HS-27A (cell line): ENCODE results near the gene GBP6.
"Not testable (repeated sequence)": the region's sequence is repeated elsewhere in the genome, so short reads cannot be mapped to it uniquely, and the experiment has no call there.

Source experiments
- DNase-seq: peaks from one replicate; pipeline ENCODE4 v3.0.0-alpha.2; 2012; ENCODE audit warnings: low read depth, missing footprints

GBP6 gene

DNA sequence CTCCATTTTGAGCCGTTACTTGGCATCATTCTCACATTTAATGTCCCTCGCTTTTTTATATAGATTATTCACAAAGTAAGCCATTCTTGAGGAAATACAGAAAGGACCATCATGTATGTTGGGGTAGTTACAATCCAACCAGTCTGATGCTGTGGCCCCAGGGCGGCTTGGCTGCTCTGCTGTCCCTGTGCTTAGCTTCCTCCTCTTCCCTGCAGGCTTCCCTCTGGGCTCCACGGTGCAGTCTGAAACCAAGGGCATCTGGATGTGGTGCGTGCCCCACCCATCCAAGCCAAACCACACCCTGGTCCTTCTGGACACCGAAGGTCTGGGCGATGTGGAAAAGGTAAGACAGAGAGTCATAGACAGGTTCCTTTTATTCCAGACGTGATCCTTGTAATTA lies 5.5 kb downstream of the GBP6 start:
- no peak for DNase-seq

DNA sequence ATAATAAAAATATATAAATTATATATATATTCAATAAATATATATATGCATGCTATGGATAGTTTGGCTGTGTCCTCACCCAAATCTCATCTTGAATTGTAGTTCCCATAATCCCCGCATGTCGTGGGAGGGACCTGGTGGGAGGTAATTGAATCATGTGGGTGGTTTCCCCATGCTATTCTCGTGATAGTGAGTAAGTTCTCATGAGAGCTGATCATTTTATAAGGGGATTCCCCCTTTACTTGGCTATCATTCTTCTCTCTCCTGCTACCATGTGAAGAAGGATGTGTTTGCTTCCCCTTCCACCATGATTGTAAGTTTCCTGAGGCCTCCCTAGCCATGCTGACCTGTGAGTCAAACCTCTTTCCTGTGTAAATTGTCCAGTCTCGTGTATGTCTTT lies 10.0 kb downstream of the GBP6 start:
- not testable (repeated sequence) for DNase-seq

DNA sequence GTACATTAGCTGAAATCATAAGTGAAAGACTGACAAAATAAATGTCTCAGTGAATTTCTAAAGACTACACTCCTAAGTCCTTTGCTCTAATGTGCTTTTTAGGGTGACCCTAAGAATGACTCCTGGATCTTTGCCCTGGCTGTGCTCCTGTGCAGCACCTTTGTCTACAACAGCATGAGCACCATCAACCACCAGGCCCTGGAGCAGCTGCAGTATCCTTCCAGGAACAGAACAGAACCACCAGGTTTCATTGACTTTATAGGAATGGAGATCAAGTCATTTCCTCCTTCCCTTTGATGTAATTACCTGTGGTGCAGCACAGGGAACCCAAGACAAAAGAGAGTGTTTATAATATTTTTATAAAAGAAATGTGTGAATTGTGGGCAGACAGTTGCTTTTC lies 14.1 kb downstream of the GBP6 start:
- DNase-seq: no peak

- DNase-seq: no peak
These were observed 17.8 kb downstream of the GBP6 start for GRCh38 chr1:89381618-89382017.

DNA sequence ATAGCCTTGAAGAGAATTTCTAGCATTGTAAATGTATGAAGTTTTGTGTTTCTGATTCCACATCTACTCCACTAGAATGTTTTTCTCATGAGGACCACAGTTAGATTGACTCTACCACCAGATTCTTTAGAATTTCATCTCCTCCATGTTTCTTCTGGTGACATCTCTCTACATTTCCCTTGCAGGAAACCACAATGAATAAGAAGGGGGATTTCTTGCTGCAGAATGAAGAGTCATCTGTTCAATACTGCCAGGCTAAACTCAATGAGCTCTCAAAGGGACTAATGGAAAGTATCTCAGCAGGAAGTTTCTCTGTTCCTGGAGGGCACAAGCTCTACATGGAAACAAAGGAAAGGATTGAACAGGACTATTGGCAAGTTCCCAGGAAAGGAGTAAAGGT lies 18.6 kb downstream of the GBP6 start:
- DNase-seq: no peak

GRCh38 chr1:89383185-89383584 lies 19.3 kb downstream of the GBP6 start:
- DNase-seq: no peak

- no peak for DNase-seq
These were observed 26.8 kb downstream of the GBP6 start for GRCh38 chr1:89390707-89391106.

DNA sequence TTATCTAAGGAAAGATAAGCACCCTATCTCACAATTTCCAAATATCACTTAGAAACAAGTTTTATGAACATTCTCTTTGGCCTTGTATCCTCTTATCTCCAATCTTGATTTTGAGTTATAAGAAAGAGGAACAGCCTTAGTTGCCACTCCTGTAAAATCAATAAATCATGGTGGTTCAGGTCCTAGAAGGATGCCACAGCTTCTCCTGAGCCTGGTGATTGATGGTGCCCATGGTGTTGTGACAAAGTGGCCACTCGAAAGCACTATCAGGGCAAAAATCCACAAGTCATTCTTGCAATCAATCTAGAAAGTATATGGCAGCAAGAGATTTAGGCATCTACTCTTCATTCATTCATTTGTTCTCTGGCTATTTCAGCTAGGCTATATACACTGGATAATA lies 27.8 kb downstream of the GBP6 start:
- no peak for DNase-seq

- DNase-seq: no peak
These were observed 31.0 kb downstream of the GBP6 start for GRCh38 chr1:89394851-89395250.

DNA sequence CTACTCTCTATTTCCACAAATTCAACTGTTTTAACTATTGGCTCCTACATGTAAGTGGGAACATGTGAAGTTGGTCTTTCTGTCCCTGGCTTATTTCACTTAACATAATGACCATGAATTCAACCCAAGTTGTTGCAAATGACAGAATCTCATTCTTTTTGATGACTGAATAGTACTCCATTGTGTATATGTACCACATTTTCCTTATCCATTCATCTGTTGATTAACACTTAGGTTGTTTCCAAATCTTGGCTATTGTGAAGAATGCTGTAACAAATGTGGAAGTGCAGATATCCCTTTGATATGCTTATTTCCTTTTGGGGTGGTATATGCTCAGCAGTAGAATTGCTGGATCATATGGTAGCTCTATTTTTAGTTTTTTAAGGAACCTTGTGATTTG lies 33.0 kb downstream of the GBP6 start:
- DNase-seq: no peak

- DNase-seq: no peak
These were observed 41.5 kb downstream of the GBP6 start for GRCh38 chr1:89405275-89405929.

DNA sequence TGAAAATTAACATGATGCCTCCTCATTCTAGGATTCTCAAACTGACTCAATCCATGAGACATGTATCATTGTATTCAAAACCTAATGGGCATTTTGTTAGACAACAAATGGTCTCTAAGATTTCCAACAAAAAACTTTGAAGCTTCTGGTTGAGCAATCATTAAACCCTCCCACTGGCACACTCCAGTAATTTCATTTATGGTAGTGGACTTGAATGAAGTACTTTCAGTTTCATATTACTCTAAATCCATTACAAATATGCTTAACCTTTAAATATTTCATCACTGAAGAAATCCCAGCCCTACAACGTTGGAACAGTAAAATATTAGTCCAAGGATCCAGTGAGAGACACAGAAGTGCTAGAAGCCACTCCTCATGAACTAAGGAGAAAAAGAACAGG lies 43.5 kb downstream of the GBP6 start:
- DNase-seq: no peak

DNA sequence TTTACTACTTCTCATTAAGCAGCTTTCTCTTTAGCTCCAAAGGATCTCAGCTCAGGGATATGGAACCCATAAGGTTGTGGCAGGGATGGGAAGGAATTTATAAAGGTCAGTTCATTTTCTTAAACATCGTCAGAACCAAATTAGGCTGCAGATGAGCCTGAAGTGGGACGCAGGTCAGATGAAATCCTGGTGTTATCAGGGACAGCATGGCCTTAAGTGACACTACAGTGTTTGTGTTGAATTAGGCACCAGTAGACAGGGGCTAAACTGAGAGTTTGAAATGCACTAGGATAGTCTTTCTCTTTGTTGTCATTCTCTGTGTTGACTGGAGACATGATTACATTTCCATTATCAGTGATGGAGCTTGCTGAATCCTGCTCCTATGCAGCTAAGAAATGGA lies 43.9 kb downstream of the GBP6 start:
- DNase-seq: not testable (repeated sequence)

- DNase-seq: no peak
These were observed 61.2 kb downstream of the GBP6 start for GRCh38 chr1:89425056-89425455.

- no peak for DNase-seq
These were observed 65.2 kb downstream of the GBP6 start for GRCh38 chr1:89429062-89429461.

DNA sequence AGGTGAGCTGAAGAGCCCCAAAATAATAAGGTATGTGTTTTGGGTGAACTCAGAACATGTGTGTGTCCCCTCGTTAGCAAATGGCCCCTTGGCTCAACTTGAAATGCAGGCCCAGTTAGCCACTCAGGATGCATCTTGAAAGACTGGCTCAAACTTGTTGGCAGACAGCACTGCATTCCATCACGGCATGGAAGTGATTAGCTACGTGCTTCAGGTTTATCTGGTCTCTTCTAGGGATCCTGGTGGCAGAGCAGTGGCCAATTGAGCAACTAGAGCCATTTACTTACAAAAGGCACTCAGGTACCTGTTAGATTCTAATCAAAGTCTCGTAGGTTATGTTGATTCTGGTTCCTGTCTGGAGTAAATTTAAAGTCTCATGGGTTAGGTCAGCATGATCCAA lies 65.8 kb downstream of the GBP6 start:
- not testable (repeated sequence) for DNase-seq

DNA sequence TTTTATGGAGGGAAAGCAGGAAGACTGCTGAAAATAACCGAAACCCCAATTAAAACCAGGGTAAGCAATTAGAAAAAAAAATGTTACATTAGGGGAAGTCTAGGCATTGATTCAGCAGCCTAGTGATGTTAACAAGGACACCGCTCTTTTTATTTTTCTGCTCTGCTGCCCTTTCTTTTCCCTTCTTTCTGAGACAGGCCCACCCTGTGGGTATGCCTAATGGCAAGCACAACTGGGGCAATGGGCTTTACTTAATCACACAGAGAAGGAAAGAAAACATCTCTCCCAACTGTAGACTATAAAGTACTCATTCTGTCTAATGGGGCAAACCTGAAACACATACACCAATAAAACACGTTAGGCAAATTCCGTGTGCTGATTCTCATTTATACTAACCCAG lies 69.6 kb downstream of the GBP6 start:
- no peak for DNase-seq

DNA sequence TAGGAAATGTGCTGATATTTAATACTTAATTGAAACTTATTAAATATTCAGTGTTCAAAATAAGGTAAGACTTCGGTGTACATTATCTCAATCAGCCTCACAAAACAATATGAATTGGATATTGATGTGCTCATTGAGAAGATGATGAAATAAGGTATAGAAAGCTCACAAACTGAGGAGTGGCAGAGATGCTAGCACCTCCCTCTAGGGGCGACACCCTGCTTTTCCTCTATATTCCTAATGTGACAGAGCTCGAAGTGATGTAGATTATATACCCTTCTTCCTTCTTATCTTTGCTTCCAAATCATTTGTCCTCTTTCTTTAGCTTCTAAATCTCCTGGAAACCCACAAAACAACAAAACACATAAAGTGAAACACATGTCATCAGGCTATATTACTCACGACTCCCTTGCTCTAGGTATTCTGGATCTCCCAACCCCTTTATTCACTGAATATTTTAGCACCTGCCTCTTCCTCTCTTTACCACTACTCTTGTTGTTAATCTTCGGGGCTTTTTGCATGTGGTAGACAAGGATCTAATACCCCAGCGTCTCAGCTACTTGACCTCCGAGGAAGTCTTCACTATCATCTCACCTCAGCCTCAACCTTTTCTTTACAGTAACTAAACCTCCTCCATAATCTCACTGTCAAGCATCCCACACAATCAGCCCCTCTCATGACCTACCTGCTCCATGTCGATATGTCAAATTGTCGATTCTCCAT lies 70.4 kb downstream of the GBP6 start:
- not testable (repeated sequence) for DNase-seq
